Measurements from ENCODE around the gene ARHGAP31. TPM values are rescaled to one million over a fixed set of nuclear protein-coding genes. Genes with fewer than 3 reads are reported as not detected.
"Not testable (repeated sequence)": the region's sequence is repeated elsewhere in the genome, so short reads cannot be mapped to it uniquely, and the experiment has no call there.

Gene ARHGAP31
- total RNA-seq, 1 experiment from 2014 or later: 7.2 TPM

GRCh38 chr3:119368298-119368697 lies 74.1 kb downstream of the ARHGAP31 start:
- H3K4me3 Mint-ChIP-seq: no peak overlapping the region
- ATAC-seq: no peak
- H3K36me3 Mint-ChIP-seq: no peaks in the 10 kb centered on the region
- POLR2A ChIA-PET: interaction anchor here (0.6 kb wide), 1 partner anchor 70 kb away, joined by 5 read pairs; no protein-coding TSS in a partner anchor
- CTCF ChIA-PET: no interaction called here
- H3K27me3 Mint-ChIP-seq (ENCODE audit: low read depth): no peaks in the 10 kb centered on the region
- no peak for DNase-seq (ENCODE audit: low spot score)
- no peak overlapping the region for H3K27ac Mint-ChIP-seq
- peaks cover 4% of the 10 kb centered on the region for H3K9me3 Mint-ChIP-seq
- H3K4me1 Mint-ChIP-seq: peaks cover 15% of the 10 kb centered on the region
- no peak for TF ChIP-seq ERG (CRISPR knock-in tag; IDR thresholded peaks at IDR 0.05)
- TF ChIP-seq, protein P1, sequence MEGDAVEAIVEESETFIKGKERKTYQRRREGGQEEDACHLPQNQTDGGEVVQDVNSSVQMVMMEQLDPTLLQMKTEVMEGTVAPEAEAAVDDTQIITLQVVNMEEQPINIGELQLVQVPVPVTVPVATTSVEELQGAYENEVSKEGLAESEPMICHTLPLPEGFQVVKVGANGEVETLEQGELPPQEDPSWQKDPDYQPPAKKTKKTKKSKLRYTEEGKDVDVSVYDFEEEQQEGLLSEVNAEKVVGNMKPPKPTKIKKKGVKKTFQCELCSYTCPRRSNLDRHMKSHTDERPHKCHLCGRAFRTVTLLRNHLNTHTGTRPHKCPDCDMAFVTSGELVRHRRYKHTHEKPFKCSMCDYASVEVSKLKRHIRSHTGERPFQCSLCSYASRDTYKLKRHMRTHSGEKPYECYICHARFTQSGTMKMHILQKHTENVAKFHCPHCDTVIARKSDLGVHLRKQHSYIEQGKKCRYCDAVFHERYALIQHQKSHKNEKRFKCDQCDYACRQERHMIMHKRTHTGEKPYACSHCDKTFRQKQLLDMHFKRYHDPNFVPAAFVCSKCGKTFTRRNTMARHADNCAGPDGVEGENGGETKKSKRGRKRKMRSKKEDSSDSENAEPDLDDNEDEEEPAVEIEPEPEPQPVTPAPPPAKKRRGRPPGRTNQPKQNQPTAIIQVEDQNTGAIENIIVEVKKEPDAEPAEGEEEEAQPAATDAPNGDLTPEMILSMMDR (IDR thresholded peaks at IDR 0.05): no peak
- no peak for TF ChIP-seq FOXJ3 (CRISPR knock-in tag; IDR thresholded peaks at IDR 0.05; ENCODE audit: borderline replicate concordance)
- TF ChIP-seq KAT7 (CRISPR knock-in tag; IDR thresholded peaks at IDR 0.05; ENCODE audit: borderline replicate concordance): no peak
- TF ChIP-seq GABPB1 (CRISPR knock-in tag; IDR thresholded peaks at IDR 0.05): no peak
- TF ChIP-seq ATF3 (CRISPR knock-in tag; conservative IDR thresholded peaks at IDR 0.05): no peak
- no peak for TF ChIP-seq SOX15 (CRISPR knock-in tag; IDR thresholded peaks at IDR 0.05)
- TF ChIP-seq, protein P2, sequence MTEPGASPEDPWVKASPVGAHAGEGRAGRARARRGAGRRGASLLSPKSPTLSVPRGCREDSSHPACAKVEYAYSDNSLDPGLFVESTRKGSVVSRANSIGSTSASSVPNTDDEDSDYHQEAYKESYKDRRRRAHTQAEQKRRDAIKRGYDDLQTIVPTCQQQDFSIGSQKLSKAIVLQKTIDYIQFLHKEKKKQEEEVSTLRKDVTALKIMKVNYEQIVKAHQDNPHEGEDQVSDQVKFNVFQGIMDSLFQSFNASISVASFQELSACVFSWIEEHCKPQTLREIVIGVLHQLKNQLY (CRISPR knock-in tag; IDR thresholded peaks at IDR 0.05): no peak
- TF ChIP-seq SP1 (CRISPR knock-in tag; conservative IDR thresholded peaks at IDR 0.05): no peak
- TF ChIP-seq CREM (CRISPR knock-in tag; IDR thresholded peaks at IDR 0.05): no peak
- no peak for TF ChIP-seq ZNF281 (CRISPR knock-in tag; IDR thresholded peaks at IDR 0.05)

GRCh38 chr3:119371786-119372185 lies 77.6 kb downstream of the ARHGAP31 start:
- H3K36me3 Mint-ChIP-seq; CTCF ChIA-PET; H3K27me3 Mint-ChIP-seq (ENCODE audit: low read depth); ATAC-seq; H3K9me3 Mint-ChIP-seq; H3K4me3 Mint-ChIP-seq; H3K27ac Mint-ChIP-seq; DNase-seq (ENCODE audit: low spot score); POLR2A ChIA-PET: not testable (repeated sequence)
- peaks cover 14% of the 10 kb centered on the region for H3K4me1 Mint-ChIP-seq

- Mint-ChIP-seq H3K36me3 (no peaks in the 10 kb centered on the region), H3K27ac (peak overlapping the region; percentile 66), H3K9me3 (peaks cover 4% of the 10 kb centered on the region), H3K4me1 (peaks cover 25% of the 10 kb centered on the region), H3K27me3 (ENCODE audit: low read depth) (no peaks in the 10 kb centered on the region), H3K4me3 (no peak overlapping the region)
- ChIA-PET POLR2A (no interaction called here), CTCF (no interaction called here)
- no peak for DNase-seq (ENCODE audit: low spot score)
- ATAC-seq: peak; percentile 70
- no peak for TF ChIP-seq RORB (CRISPR knock-in tag; IDR thresholded peaks at IDR 0.05)
- no peak for TF ChIP-seq GTF2I (CRISPR knock-in tag; conservative IDR thresholded peaks at IDR 0.05)
- TF ChIP-seq ESRRA (CRISPR knock-in tag; IDR thresholded peaks at IDR 0.05; ENCODE audit: borderline replicate concordance): no peak
- TF ChIP-seq PRRX2 (CRISPR knock-in tag; IDR thresholded peaks at IDR 0.05): no peak
- TF ChIP-seq ELF4 (CRISPR knock-in tag; IDR thresholded peaks at IDR 0.05; ENCODE audit: low read depth): no peak
- TF ChIP-seq NFE2L1 (CRISPR knock-in tag; IDR thresholded peaks at IDR 0.05): no peak
- TF ChIP-seq, protein P3, sequence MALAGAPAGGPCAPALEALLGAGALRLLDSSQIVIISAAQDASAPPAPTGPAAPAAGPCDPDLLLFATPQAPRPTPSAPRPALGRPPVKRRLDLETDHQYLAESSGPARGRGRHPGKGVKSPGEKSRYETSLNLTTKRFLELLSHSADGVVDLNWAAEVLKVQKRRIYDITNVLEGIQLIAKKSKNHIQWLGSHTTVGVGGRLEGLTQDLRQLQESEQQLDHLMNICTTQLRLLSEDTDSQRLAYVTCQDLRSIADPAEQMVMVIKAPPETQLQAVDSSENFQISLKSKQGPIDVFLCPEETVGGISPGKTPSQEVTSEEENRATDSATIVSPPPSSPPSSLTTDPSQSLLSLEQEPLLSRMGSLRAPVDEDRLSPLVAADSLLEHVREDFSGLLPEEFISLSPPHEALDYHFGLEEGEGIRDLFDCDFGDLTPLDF (CRISPR knock-in tag; IDR thresholded peaks at IDR 0.05): no peak
- no peak for TF ChIP-seq ZNF281 (CRISPR knock-in tag; IDR thresholded peaks at IDR 0.05)
- no peak for TF ChIP-seq GRHL2 (CRISPR knock-in tag; IDR thresholded peaks at IDR 0.05; ENCODE audit: insufficient replicate concordance, severe bottlenecking)
- TF ChIP-seq, protein P4, sequence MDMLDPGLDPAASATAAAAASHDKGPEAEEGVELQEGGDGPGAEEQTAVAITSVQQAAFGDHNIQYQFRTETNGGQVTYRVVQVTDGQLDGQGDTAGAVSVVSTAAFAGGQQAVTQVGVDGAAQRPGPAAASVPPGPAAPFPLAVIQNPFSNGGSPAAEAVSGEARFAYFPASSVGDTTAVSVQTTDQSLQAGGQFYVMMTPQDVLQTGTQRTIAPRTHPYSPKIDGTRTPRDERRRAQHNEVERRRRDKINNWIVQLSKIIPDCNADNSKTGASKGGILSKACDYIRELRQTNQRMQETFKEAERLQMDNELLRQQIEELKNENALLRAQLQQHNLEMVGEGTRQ (CRISPR knock-in tag; IDR thresholded peaks at IDR 0.05): no peak
These were observed 80.9 kb downstream of the ARHGAP31 start for GRCh38 chr3:119375106-119375505.

Measured in WTC11 (cell line).